Caco-2 (cell line): ENCODE measurements around the gene TNS1. TPM values are rescaled to one million over a fixed set of nuclear protein-coding genes. Genes with fewer than 3 reads are reported as not detected.
"Not testable (repeated sequence)": the region's sequence is repeated elsewhere in the genome, so short reads cannot be mapped to it uniquely, and the experiment has no call there.

Experiments used
- BruUV-seq: library from RNA; stranded (reverse); fragments of 400-500 nt; replicated peaks from 2 replicates; lab custom pipeline; 2021; lab: Mats Ljungman, UMichigan
- CTCF ChIA-PET: fragments of 300-600 bp; sonication (Branson Sonifier 250); formaldehyde crosslinking; loops from one replicate; lab custom pipeline; 2022; ENCODE audit warnings: antibody characterized with exemption; lab: Charles Lee
- POLR2A ChIA-PET: fragments of 300-600 bp; sonication (Branson Sonifier 250); formaldehyde crosslinking; loops from one replicate; lab custom pipeline; 2022; ENCODE audit warnings: antibody characterized with exemption; lab: Charles Lee
- DNase-seq, 2 experiments: peaks; one replicate each; pipeline versions ENCODE4 v3.0.0 to v3.0.0-alpha.2; 2020 to 2022
- H3K27me3 ChIP-seq: replicated peaks from 2 replicates; pipeline ENCODE4 v1.6.0; 2011; ENCODE audit warnings: low read length; ENCODE audit not compliant: control insufficient read depth, insufficient read depth
- H3K36me3 ChIP-seq: 2 replicates; pipeline ENCODE4 v1.5.1; 2011; ENCODE audit warnings: low read length; ENCODE audit not compliant: control insufficient read depth, insufficient read depth
- H3K4me1 ChIP-seq: fragments of 250-450 bp; sonication (Bioruptor Pico); 2 replicates; pipeline ENCODE4 v1.5.1; 2020; ENCODE audit warnings: mild to moderate bottlenecking
- H3K4me3 ChIP-seq: 2 replicates; pipeline ENCODE4 v1.5.1; 2011; ENCODE audit warnings: low read depth, mild to moderate bottlenecking, control low read depth, low read length
- H3K9me3 ChIP-seq: fragments of 250-450 bp; sonication (Bioruptor Pico); 2 replicates; pipeline ENCODE4 v1.5.1; 2020; ENCODE audit warnings: mild to moderate bottlenecking, moderate library complexity
- H3K27ac Mint-ChIP-seq: one replicate; pipeline ENCODE4 v1.8.0; 2022; ENCODE audit warnings: mixed read lengths; ENCODE audit not compliant: unreplicated experiment
- H3K27me3 Mint-ChIP-seq: one replicate; pipeline ENCODE4 v1.8.0; 2022; ENCODE audit warnings: mixed read lengths; ENCODE audit not compliant: insufficient read depth, unreplicated experiment
- H3K36me3 Mint-ChIP-seq: one replicate; pipeline ENCODE4 v1.8.0; 2022; ENCODE audit warnings: mild to moderate bottlenecking, mixed read lengths; ENCODE audit not compliant: insufficient read depth, unreplicated experiment
- H3K4me1 Mint-ChIP-seq: one replicate; pipeline ENCODE4 v1.8.0; 2022; ENCODE audit warnings: low read depth, mixed read lengths; ENCODE audit not compliant: unreplicated experiment
- H3K4me3 Mint-ChIP-seq: one replicate; pipeline ENCODE4 v1.8.0; 2022; ENCODE audit warnings: mild to moderate bottlenecking, moderate library complexity, mixed read lengths; ENCODE audit not compliant: unreplicated experiment
- H3K9me3 Mint-ChIP-seq: one replicate; pipeline ENCODE4 v1.8.0; 2022; ENCODE audit warnings: mixed read lengths; ENCODE audit not compliant: unreplicated experiment
- intact Hi-C: fragments of 100-400 bp; cut with micrococcal nuclease; formaldehyde crosslinking; loops from one replicate; pipeline ENCODE4 v1.10.0; 2022; ENCODE audit not compliant: unreplicated experiment
- total RNA-seq: library from RNA; stranded (reverse); gene quantifications from 2 replicates; pipeline ENCODE4 v1.2.3, GENCODE V29; 2022
- TF ChIP-seq, protein P1 (sequence below), 2 experiments: fragments of 200-600 bp in 1 of 2; IDR thresholded peaks; 1 replicate in 1 of 2; 2 replicates in 1 of 2; pipeline versions ENCODE4 v1.5.1 to v1.8.0; 2011 to 2022; ENCODE audit warnings: antibody characterized with exemption in 1 of 2, control low read depth in 1 of 2, inconsistent platforms in 1 of 2, low read depth in 1 of 2, low read length in 1 of 2, mild to moderate bottlenecking in 1 of 2, moderate library complexity in 1 of 2; ENCODE audit not compliant: insufficient read depth in 1 of 2, severe bottlenecking in 1 of 2, unreplicated experiment in 1 of 2

TNS1 gene
- total RNA-seq, 1 experiment from 2014 or later = 16.1 TPM

DNA sequence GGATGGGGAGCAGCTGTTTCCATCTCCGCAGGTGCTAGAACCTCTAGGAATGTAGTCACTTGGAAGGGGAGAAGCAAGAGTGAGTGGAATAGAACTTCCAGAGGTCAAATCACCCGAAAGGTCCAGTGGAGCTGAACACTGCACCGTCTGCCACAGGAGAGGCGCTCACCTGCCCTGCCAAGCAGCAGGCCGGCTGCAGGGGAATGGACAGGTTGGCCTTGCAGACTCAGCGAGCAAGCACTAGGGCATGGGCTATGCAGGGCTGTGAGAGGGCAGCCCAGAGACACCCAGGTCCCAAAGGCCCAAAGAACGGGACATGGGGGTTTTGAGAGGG, 214.2 kb downstream of the TNS1 start:
- TF ChIP-seq, protein P1, sequence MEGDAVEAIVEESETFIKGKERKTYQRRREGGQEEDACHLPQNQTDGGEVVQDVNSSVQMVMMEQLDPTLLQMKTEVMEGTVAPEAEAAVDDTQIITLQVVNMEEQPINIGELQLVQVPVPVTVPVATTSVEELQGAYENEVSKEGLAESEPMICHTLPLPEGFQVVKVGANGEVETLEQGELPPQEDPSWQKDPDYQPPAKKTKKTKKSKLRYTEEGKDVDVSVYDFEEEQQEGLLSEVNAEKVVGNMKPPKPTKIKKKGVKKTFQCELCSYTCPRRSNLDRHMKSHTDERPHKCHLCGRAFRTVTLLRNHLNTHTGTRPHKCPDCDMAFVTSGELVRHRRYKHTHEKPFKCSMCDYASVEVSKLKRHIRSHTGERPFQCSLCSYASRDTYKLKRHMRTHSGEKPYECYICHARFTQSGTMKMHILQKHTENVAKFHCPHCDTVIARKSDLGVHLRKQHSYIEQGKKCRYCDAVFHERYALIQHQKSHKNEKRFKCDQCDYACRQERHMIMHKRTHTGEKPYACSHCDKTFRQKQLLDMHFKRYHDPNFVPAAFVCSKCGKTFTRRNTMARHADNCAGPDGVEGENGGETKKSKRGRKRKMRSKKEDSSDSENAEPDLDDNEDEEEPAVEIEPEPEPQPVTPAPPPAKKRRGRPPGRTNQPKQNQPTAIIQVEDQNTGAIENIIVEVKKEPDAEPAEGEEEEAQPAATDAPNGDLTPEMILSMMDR (IDR thresholded peaks at IDR 0.05; ENCODE audit: insufficient read depth in 1 of 2, low read depth in 1 of 2, low read length in 1 of 2, severe bottlenecking in 1 of 2, unreplicated experiment in 1 of 2) = no peak
- Histone ChIP-seq H3K9me3 (no peaks in the 10 kb centered on the region; the same call in 1 of the 2 replicates), H3K36me3 (no peaks in the 10 kb centered on the region), H3K4me1 (no peaks in the 10 kb centered on the region), H3K4me3 (no peak overlapping the region), H3K27me3 (no peaks in the 10 kb centered on the region)
- ChIA-PET CTCF (interaction anchor here (0.9 to 4.6 kb wide), 8 partner anchors 92 to 280 kb away, joined by 3 to 47 read pairs (median 5); partner anchors contain the start of gene RUFY4), POLR2A (no interaction called here)
- no peaks in the 10 kb centered on the region for H3K9me3 Mint-ChIP-seq
- H3K27me3 Mint-ChIP-seq = peaks cover 5% of the 10 kb centered on the region
- no peaks in the 10 kb centered on the region for H3K36me3 Mint-ChIP-seq
- BruUV-seq = no TSS peak
- no peak for DNase-seq
- H3K4me1 Mint-ChIP-seq = no peaks in the 10 kb centered on the region
- H3K27ac Mint-ChIP-seq = no peak overlapping the region
- intact Hi-C loops = loop anchor here (1.0 to 5.0 kb wide), 6 partner anchors 98 to 280 kb away; no protein-coding TSS in a partner anchor
- no peak overlapping the region for H3K4me3 Mint-ChIP-seq

DNA sequence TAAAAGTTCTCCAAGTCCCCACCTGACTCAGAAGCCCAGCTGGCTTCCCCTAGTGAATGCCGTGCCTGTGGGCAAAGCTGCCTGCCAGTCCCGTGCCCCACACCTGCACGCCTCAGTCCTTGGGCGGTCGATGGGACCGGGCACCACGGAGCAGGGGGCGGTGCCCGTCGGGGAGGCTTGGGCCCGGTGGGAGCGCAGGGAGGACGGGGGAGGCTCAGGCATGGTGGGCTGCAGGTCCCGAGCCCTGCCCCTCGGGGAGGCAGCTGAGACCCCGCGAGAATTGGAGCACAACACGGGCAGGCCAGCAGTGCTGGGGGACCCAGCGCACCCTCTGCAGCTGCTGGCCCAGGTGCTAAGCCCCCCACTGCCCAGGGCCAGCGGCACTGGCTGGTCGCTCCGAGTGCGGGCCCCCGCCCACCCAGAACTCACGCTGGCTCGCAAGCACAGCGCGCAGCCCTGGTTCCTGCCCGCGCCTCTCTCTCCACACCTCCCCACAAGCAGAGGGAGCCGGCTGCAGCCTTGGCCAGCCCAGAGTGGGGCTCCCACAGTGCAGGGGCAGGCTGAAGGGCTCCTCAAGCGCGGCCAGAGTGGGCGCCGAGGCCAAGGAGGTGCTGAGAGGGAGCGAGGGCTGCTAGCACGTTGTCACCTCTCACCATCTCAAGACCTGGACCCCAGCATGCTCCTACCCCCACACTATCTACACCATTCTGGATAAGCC, 215.5 kb downstream of the TNS1 start:
- no peak for DNase-seq
- intact Hi-C loops = loop anchor here (5.0 kb wide), 1 partner anchor 145 kb away; no protein-coding TSS in a partner anchor
- H3K4me1 Mint-ChIP-seq = no peaks in the 10 kb centered on the region

DNA sequence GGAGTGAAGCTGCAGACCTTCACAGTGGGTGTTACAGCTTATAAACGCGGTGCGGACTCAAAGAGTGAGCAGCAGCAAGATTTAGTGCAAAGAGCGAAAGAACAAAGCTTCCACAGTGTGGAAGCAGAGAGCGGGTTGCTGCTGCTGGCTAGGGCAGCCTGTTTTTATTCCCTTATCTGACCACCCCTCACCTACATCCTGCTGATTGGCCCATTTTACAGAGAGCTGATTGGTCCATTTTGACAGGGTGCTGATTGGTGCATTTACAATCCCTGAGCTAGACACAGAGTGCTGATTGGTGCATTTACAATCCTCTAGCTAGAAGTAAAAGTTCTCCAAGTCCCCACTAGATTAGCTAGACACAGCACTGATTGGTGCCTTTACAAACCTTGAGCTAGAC, 216.2 kb downstream of the TNS1 start:
- H3K27me3 ChIP-seq, H3K4me1 ChIP-seq, DNase-seq, POLR2A ChIA-PET, H3K27ac Mint-ChIP-seq, H3K36me3 ChIP-seq, H3K4me1 Mint-ChIP-seq, H3K27me3 Mint-ChIP-seq, H3K36me3 Mint-ChIP-seq, H3K9me3 Mint-ChIP-seq, H3K4me3 Mint-ChIP-seq, H3K4me3 ChIP-seq, H3K9me3 ChIP-seq, BruUV-seq: not testable (repeated sequence)
- intact Hi-C loops = loop anchor here (5.0 kb wide), 1 partner anchor 146 kb away; no protein-coding TSS in a partner anchor
- CTCF ChIA-PET = interaction anchor here (0.7 to 3.3 kb wide), 13 partner anchors 12 to 282 kb away, joined by 3 to 50 read pairs (median 5); partner anchors contain the start of gene RUFY4

More for the DNA sequence above, 215.5 kb downstream of the TNS1 start:
- TF ChIP-seq, protein P1 (IDR thresholded peaks at IDR 0.05; ENCODE audit: insufficient read depth in 1 of 2, low read depth in 1 of 2, low read length in 1 of 2, severe bottlenecking in 1 of 2, unreplicated experiment in 1 of 2) = no peak
- ChIA-PET CTCF (interaction anchor here (0.7 to 3.3 kb wide), 8 partner anchors 18 to 247 kb away, joined by 3 to 50 read pairs (median 22); no protein-coding TSS in a partner anchor), POLR2A (no interaction called here)
- no peak overlapping the region for H3K4me3 Mint-ChIP-seq
- Histone ChIP-seq H3K9me3 (peaks cover 4% of the 10 kb centered on the region; the same call in 1 of the 2 replicates), H3K36me3 (no peaks in the 10 kb centered on the region), H3K4me1 (no peaks in the 10 kb centered on the region), H3K27me3 (no peaks in the 10 kb centered on the region), H3K4me3 (no peak overlapping the region)
- H3K27ac Mint-ChIP-seq = no peak overlapping the region
- H3K27me3 Mint-ChIP-seq = peaks cover 5% of the 10 kb centered on the region
- H3K9me3 Mint-ChIP-seq = peaks cover 8% of the 10 kb centered on the region
- no TSS peak for BruUV-seq
- H3K36me3 Mint-ChIP-seq = no peaks in the 10 kb centered on the region
